HG03432 (cell line): ENCODE measurements around the gene PTPRD.

Experiments used
- ATAC-seq: cut with Tn5 transposase; IDR thresholded peaks from one replicate; pipeline ENCODE4 v1.9.1; 2021; ENCODE audit warnings: mild to moderate bottlenecking, moderate library complexity; ENCODE audit not compliant: unreplicated experiment

Gene PTPRD

GRCh38 chr9:8772302-8772701 lies 1840.5 kb downstream of the PTPRD start:
- ATAC-seq: no peak

- no peak for ATAC-seq
Measured at GRCh38 chr9:8769153-8769552, 1843.6 kb downstream of the PTPRD start.

- no peak for ATAC-seq
Measured at GRCh38 chr9:8766096-8766495, 1846.7 kb downstream of the PTPRD start.

- ATAC-seq: no peak
Measured at GRCh38 chr9:8764051-8764450, 1848.8 kb downstream of the PTPRD start.

- no peak for ATAC-seq
Measured at GRCh38 chr9:8762479-8763085, 1850.2 kb downstream of the PTPRD start.

GRCh38 chr9:8760000-8760767 lies 1852.6 kb downstream of the PTPRD start:
- ATAC-seq: no peak

- no peak for ATAC-seq
Measured at GRCh38 chr9:8757881-8758280, 1854.9 kb downstream of the PTPRD start.

- ATAC-seq: no peak
Measured at GRCh38 chr9:8754751-8755150, 1858.1 kb downstream of the PTPRD start.

- no peak for ATAC-seq
Measured at GRCh38 chr9:8751406-8751930, 1861.3 kb downstream of the PTPRD start.

GRCh38 chr9:8750639-8751051 lies 1862.2 kb downstream of the PTPRD start:
- ATAC-seq: no peak

GRCh38 chr9:8745347-8745746 lies 1867.5 kb downstream of the PTPRD start:
- no peak for ATAC-seq

GRCh38 chr9:8738945-8739344 lies 1873.9 kb downstream of the PTPRD start:
- ATAC-seq: no peak

GRCh38 chr9:8736805-8737204 lies 1876.0 kb downstream of the PTPRD start:
- ATAC-seq: no peak

GRCh38 chr9:8734760-8735159 lies 1878.0 kb downstream of the PTPRD start:
- no peak for ATAC-seq

- ATAC-seq: no peak
Measured at GRCh38 chr9:8733131-8733954, 1879.5 kb downstream of the PTPRD start.

- no peak for ATAC-seq
Measured at GRCh38 chr9:8732367-8733075, 1880.3 kb downstream of the PTPRD start.

- ATAC-seq: no peak
Measured at GRCh38 chr9:8730618-8731017, 1882.2 kb downstream of the PTPRD start.

GRCh38 chr9:8728910-8729309 lies 1883.9 kb downstream of the PTPRD start:
- no peak for ATAC-seq

- no peak for ATAC-seq
Measured at GRCh38 chr9:8727191-8727590, 1885.6 kb downstream of the PTPRD start.

GRCh38 chr9:8726692-8727091 lies 1886.1 kb downstream of the PTPRD start:
- no peak for ATAC-seq

GRCh38 chr9:8725635-8726034 lies 1887.2 kb downstream of the PTPRD start:
- no peak for ATAC-seq
